Stimulated activated CD4-positive, alpha-beta T cell treated with anti-CD3 and anti-CD28 coated beads, Interleukin-4, amount 100 ng/mL, for 48 hours (primary cell): ENCODE data around the gene ARHGAP27.

Experiments used
- DNase-seq, 2 donors: peaks; one replicate each; pipeline ENCODE4 v3.0.0-alpha.2; 2020; ENCODE audit warnings: low read depth in 2 of 2

ARHGAP27 gene

DNA sequence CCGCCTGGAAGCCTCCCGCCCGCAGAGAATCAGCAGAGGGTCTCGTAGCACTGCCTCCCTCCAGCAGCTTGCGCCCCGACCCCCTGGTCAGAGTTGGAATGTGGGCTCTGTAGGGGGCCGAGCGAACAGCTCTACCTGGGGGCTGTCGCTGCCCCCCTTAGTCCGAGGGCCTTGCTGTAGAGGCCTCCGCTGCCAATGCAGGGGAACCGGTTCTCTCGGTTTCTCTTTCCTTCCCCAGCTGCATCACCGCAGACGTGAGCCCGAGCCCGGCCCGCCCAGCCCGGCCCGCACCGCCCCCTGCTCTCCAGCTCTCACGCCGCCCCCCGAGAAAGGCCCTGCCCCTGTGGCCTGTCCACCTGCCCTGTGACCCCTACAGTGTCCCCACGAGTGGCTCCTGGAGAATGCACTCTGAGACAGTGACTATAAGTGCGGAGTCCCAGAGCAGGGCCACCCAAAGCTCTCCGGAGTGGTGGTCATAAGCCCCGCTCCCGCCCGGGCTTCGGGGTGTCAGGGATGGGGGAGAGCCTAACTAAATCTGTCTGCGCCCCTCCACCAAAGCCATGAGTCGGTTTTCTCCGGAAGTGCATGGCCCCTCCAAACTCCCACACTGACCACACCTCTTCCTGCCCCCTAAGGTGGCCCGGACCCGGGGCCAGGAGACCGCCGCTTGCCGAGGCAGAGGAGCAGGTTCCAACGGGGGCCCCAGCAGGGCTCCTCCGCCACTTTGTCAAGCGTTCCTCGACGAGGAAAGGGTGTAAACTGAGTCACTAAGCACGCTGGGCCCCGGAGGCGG, 1.7 kb downstream of the ARHGAP27 start:
- DNase-seq, result no peak

GRCh38 chr17:45430006-45430737, 2.5 kb downstream of the ARHGAP27 start:
- DNase-seq, result no peak

GRCh38 chr17:45429339-45430005, 3.2 kb downstream of the ARHGAP27 start:
- no peak for DNase-seq

- no peak for DNase-seq
Measured at GRCh38 chr17:45428931-45429338, 3.7 kb downstream of the ARHGAP27 start.

DNA sequence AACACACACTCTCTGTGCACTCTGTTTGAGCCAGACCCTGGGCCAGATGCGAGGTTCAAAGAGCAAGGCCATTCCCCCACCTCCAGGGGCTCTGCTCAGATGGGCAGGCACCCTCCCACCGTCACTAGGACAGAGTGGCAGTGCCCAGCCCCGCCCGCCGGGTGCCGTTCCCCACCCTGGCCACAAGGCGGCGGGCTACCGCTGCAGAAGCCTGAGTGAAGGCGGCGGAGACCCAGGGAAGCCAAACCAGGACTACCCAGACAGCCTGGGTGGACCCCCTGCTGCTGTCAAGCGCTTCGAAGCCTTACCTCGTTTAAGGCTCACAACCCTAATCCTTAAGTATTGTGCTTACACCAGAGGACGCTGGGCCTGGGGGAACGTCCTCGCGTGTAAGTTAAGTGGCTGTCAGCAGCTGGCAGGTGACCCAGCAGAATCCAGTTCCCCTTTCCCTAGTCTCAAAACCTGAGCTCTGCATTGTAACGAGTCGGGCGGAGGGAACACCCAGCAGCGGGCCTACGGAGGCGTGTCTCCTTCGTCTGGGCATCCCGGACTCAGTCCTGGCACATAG, 4.5 kb downstream of the ARHGAP27 start:
- peak; percentile 71 to 79 for DNase-seq

DNA sequence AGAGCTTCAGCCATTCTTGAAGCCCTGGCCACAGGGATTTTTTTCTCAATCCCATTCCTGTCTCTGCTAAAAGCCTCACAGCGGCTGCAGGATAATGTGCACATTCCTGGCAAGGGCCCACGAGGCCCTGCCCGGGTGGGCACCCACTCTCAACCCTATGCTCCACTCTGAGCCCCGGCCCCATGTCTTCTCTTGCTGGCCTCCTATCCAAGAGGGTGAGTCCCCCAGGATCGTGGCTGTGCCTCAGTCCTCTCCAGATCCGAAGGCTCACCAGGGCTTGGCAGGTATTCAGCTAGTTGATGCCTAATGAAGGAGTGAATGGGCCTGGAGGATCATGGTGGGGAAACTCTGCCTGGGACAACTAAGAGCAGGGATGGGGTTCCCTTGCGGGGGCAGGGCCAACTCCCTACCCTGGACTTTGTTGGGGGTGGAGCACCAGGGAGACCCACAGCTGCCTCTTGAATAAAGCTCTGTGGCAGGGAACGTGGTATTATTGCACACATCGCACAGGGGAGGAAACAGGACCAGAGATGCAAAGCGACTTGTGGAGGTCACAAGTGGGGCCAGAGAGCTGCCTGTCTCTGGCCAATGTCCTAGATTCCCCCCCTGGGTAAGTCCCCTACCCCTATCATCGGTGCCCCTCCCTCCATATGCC, 5.4 kb downstream of the ARHGAP27 start:
- DNase-seq, result no peak

DNA sequence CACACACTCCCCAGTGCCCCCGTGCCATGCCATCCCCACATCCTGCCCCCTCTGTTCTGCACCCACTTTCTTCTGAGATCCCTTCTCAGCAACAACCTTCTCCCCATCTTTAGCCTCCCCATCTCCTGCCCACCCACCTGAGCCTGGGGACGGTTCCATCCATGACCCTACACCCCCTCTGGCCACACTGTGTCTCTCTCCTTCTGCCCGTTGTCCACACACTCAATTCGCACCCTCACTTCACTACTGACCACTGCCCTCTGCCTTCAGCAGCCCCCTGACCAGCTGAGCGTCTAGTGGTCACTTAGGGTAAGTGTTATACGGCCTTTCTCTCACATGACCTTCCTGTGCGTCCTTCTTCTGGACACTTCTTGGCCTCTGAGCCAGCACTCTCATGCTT, 6.1 kb downstream of the ARHGAP27 start:
- DNase-seq, result no peak

- no peak for DNase-seq
Measured at GRCh38 chr17:45425984-45426413, 6.7 kb downstream of the ARHGAP27 start.

- DNase-seq, result no peak
Measured at GRCh38 chr17:45425125-45425983, 7.3 kb downstream of the ARHGAP27 start.

GRCh38 chr17:45424769-45425124, 7.9 kb downstream of the ARHGAP27 start:
- no peak for DNase-seq

GRCh38 chr17:45423975-45424335, 8.7 kb downstream of the ARHGAP27 start:
- no peak for DNase-seq

GRCh38 chr17:45423304-45423974, 9.2 kb downstream of the ARHGAP27 start:
- DNase-seq, result no peak

- DNase-seq, result no peak
Measured at GRCh38 chr17:45414990-45415881, 17.4 kb downstream of the ARHGAP27 start.

- DNase-seq, result no peak
Measured at GRCh38 chr17:45413498-45413923, 19.2 kb downstream of the ARHGAP27 start.

- no peak for DNase-seq
Measured at GRCh38 chr17:45411348-45412105, 21.1 kb downstream of the ARHGAP27 start.

DNA sequence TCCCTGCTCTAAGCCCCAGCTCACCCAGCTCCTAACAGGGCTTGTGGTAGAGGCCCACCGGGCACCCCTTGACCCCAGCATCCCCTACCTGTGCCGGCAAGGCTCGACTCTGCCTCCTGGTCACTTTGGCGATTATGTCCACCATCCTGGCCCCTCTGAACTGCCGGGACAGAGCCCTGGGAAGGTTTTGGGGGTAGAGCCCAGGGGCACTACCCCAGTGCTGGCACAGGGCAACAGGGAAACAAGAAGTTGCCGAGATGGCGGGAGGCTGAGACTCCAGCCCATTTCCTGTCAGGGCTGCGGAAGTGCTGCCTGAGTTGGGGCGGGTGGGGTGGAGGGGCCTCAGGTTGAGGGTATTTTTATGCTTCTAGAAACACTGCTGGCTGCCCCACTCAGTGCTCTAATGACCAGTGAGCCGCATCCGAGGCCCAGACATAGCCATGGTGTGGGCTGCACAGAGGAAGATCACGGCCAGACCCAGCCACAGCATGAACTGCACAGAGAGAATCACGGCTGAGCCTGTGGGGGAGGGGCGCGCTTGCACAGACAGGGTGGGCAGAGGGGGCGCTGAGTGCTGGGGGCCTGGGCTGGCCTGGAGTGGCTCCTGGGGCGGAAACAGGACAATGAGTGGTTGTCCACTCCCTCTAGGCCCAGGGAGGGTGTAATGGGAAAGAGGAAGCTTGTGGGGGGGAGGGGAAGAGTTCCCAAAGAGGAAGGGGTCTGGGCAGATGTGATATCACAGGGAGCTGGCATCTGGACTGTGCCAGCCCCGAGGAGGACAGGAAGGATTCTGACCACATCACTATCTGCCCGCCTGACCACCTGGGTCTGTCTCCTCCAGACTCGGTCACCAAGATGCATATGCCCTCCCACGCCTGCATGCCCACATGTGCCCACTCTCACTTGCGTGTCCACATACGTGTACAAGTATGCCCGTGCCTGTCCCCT, 22.3 kb downstream of the ARHGAP27 start:
- peak in 1 of 2 donors; percentile 53 for DNase-seq

GRCh38 chr17:45409659-45410076, 23.0 kb downstream of the ARHGAP27 start:
- no peak for DNase-seq
